Ascending aorta (tissue), 2 donors: ENCODE measurements around the gene APOB. TPM values are rescaled to one million over a fixed set of nuclear protein-coding genes. Genes with fewer than 3 reads are reported as not detected.

Source experiments
- DNase-seq, 2 donors: peaks; one replicate each; pipeline ENCODE4 v3.0.0-alpha.2; 2019; ENCODE audit warnings: low spot score in 2 of 2
- H3K27ac ChIP-seq, 2 donors: fragments of 200-600 bp; sonication (generic); one replicate each; pipeline ENCODE4 v1.5.1; 2016 to 2017; ENCODE audit warnings: mild to moderate bottlenecking in 1 of 2
- H3K27me3 ChIP-seq: fragments of 200-600 bp; sonication (generic); one replicate; pipeline ENCODE4 v1.5.1; 2017
- H3K36me3 ChIP-seq, 2 donors: fragments of 200-600 bp; sonication (generic); one replicate each; pipeline ENCODE4 v1.5.1; 2016
- H3K4me1 ChIP-seq, 2 donors: fragments of 200-600 bp; sonication (generic); one replicate each; pipeline ENCODE4 v1.5.1; 2016 to 2017; ENCODE audit warnings: mild to moderate bottlenecking in 1 of 2
- H3K4me3 ChIP-seq, 2 donors: fragments of 200-600 bp; sonication (generic); one replicate each; pipeline ENCODE4 v1.5.1; 2016 to 2017; ENCODE audit warnings: mild to moderate bottlenecking in 1 of 2
- H3K9me3 ChIP-seq, 2 donors: fragments of 200-600 bp; sonication (generic); one replicate each; pipeline ENCODE4 v1.5.1; 2016
- CTCF ChIP-seq, 3 experiments: fragments of 200-600 bp in 2 of 3; fragments of 450-650 bp in 1 of 3; sonication (generic) in 2 of 3; IDR thresholded peaks; one replicate each; pipeline ENCODE4 v1.5.1; 2016 to 2019; ENCODE audit warnings: antibody characterized with exemption in 3 of 3, mild to moderate bottlenecking in 1 of 3, moderate library complexity in 1 of 3
- intact Hi-C: fragments of 100-400 bp; cut with DNase I; formaldehyde crosslinking; loops from one replicate; pipeline ENCODE4 v1.15.1; 2023
- total RNA-seq: library from RNA; depleted of rRNA; stranded (reverse); fragments of >200 nt; gene quantifications from one replicate; pipeline ENCODE4 v1.1.0, GENCODE V29; 2016

APOB gene
- total RNA-seq, 1 donor from 2014 or later, result 8.5 TPM

- no peak overlapping the region for H3K27ac ChIP-seq
- no peaks in the 10 kb centered on the region for H3K4me1 ChIP-seq
- no peak for TF ChIP-seq CTCF (IDR thresholded peaks at IDR 0.05)
- no peaks in the 10 kb centered on the region for H3K36me3 ChIP-seq
- no peak overlapping the region for H3K4me3 ChIP-seq
- intact Hi-C loops, result no loop called here
- no peak for DNase-seq
- no peaks in the 10 kb centered on the region for H3K27me3 ChIP-seq
- H3K9me3 ChIP-seq, result no peaks in the 10 kb centered on the region
These were observed 34.4 kb upstream of the APOB start for GRCh38 chr2:21078296-21078695.

- no peak for TF ChIP-seq CTCF (IDR thresholded peaks at IDR 0.05)
- Histone ChIP-seq H3K36me3 (no peaks in the 10 kb centered on the region), H3K9me3 (no peaks in the 10 kb centered on the region), H3K27me3 (no peaks in the 10 kb centered on the region), H3K4me1 (no peaks in the 10 kb centered on the region), H3K27ac (no peak overlapping the region), H3K4me3 (no peak overlapping the region)
- intact Hi-C loops, result no loop called here
- DNase-seq, result no peak
These were observed 28.8 kb upstream of the APOB start for GRCh38 chr2:21072477-21073242.

- TF ChIP-seq CTCF (IDR thresholded peaks at IDR 0.05), result no peak
These were observed 26.7 kb upstream of the APOB start for GRCh38 chr2:21070341-21071257.

GRCh38 chr2:21069746-21070340 lies 26.0 kb upstream of the APOB start:
- Histone ChIP-seq H3K9me3 (no peaks in the 10 kb centered on the region), H3K27me3 (no peaks in the 10 kb centered on the region), H3K4me1 (no peaks in the 10 kb centered on the region), H3K27ac (no peak overlapping the region), H3K36me3 (no peaks in the 10 kb centered on the region), H3K4me3 (no peak overlapping the region)
- no peak for TF ChIP-seq CTCF (IDR thresholded peaks at IDR 0.05)
- no peak for DNase-seq
- intact Hi-C loops, result no loop called here

More at GRCh38 chr2:21070341-21071257, 26.7 kb upstream of the APOB start:
- no peaks in the 10 kb centered on the region for H3K4me1 ChIP-seq
- DNase-seq, result no peak
- no peak overlapping the region for H3K4me3 ChIP-seq
- intact Hi-C loops, result no loop called here
- no peaks in the 10 kb centered on the region for H3K36me3 ChIP-seq
- H3K27ac ChIP-seq, result no peak overlapping the region
- no peaks in the 10 kb centered on the region for H3K27me3 ChIP-seq
- no peaks in the 10 kb centered on the region for H3K9me3 ChIP-seq

GRCh38 chr2:21067859-21068537 lies 24.1 kb upstream of the APOB start:
- TF ChIP-seq CTCF (IDR thresholded peaks at IDR 0.05), result no peak
- H3K4me1 ChIP-seq, result no peaks in the 10 kb centered on the region
- H3K9me3 ChIP-seq, result no peaks in the 10 kb centered on the region
- H3K36me3 ChIP-seq, result no peaks in the 10 kb centered on the region
- intact Hi-C loops, result no loop called here
- no peak for DNase-seq
- H3K27me3 ChIP-seq, result no peaks in the 10 kb centered on the region
- no peak overlapping the region for H3K4me3 ChIP-seq
- H3K27ac ChIP-seq, result no peak overlapping the region
